Astrocyte of the cerebellum (primary cell): Measurements from ENCODE around the gene MCM3AP.

ENCODE experiments used
- DNase-seq: peaks from one replicate; pipeline ENCODE4 v3.0.0-alpha.2; 2011; ENCODE audit warnings: low read depth
- H3K4me3 ChIP-seq: 2 replicates; pipeline ENCODE4 v1.5.1; 2011; ENCODE audit warnings: mild to moderate bottlenecking, low read depth, low read length, moderate library complexity
- CTCF ChIP-seq: IDR thresholded peaks from 2 replicates; pipeline ENCODE4 v1.5.1; 2012; ENCODE audit warnings: low read length, low read depth, moderate library complexity, mild to moderate bottlenecking; ENCODE audit errors: missing control alignments
- in situ Hi-C: cut with HindIII; loops from 2 replicates; pipeline ENCODE4 v1.10.0; 2017; ENCODE audit warnings: low sequenced_read_pairs

Gene MCM3AP

GRCh38 chr21:46221664-46222435 lies 63.6 kb downstream of the MCM3AP start:
- TF ChIP-seq CTCF, result no peak
- no peak for DNase-seq
- in situ Hi-C loops, result no loop called here
- no peak overlapping the region for H3K4me3 ChIP-seq

DNA sequence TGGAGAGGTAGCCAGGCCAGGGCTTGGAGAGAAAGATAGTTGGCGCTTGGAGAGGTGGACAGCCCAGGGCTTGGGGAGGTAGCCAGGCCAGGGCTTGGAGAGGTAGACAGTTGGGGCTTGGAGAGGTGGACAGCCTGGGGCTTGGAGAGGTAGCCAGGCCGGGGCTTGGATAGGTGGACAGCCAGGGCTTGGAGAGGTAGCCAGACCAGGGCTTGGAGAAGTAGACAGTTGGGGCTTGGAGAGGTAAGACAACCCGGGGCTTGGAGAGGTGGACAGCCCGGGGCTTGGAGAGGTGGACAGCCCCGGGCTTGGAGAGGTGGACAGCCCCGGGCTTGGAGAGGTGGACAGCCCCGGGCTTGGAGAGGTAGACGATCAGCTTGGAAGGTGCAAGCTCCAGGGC lies 64.6 kb downstream of the MCM3AP start:
- in situ Hi-C loops, result no loop called here
- H3K4me3 ChIP-seq, result no peak overlapping the region
- TF ChIP-seq CTCF, result no peak
- no peak for DNase-seq

DNA sequence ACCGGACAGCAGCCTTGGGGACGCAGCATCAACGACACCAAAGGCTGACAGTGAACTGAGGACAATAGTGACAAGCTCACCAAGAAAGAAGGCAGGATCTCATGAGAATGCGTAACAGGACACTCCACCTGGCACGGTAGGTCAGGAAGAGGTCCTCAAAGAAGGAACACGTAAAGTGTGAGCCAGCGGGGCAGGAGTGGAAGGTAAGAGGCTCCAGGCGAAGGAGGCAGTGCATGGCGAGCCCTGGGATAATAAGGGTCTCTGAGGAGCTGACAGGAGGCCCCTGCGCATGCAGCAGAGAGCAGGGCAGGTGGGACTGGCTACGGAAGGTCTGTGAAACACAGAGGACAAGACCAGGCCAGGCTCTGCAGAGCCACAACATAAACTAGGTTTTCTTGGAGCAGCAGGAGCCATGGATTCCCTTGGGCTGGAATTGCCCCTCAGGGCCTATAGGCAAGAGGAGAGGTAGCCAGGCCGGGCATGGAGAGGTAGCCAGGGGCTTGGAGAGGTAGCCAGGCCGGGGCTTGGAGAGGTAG lies 65.1 kb downstream of the MCM3AP start:
- no peak overlapping the region for H3K4me3 ChIP-seq
- in situ Hi-C loops, result no loop called here
- no peak for TF ChIP-seq CTCF
- DNase-seq, result no peak

DNA sequence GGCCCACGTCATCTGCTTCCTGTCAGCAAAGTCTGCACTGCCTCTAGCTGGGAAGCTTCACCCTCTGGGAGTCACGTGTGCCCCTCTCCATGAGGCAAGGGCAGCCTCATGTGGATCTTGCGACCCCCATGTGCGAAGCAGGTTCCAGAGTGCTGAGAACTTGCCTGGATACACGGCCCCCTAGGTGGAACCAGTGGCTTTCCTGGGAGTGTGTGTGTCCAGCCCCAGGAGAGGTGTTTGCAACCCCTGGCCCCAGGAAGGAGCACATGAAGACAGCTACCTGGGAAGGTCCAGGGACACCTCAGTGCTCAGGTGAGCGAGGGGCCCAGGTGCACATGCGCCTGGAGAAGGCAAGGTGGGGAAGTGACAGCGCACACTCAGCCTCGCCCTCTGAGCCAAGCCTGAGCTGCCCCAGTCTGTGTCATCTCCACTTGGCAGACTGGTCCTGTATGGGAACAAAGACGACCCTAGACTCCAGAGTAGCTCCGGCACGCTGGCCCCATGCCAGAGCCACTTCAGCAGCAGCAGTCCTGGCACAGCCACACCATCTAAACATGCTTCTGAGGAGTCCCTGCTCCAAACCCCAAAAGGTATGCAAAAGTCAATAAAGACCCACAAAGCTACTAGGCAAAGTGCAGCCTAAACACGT lies 65.7 kb downstream of the MCM3AP start:
- DNase-seq, result no peak
- H3K4me3 ChIP-seq, result no peak overlapping the region
- TF ChIP-seq CTCF, result no peak
- in situ Hi-C loops, result no loop called here

DNA sequence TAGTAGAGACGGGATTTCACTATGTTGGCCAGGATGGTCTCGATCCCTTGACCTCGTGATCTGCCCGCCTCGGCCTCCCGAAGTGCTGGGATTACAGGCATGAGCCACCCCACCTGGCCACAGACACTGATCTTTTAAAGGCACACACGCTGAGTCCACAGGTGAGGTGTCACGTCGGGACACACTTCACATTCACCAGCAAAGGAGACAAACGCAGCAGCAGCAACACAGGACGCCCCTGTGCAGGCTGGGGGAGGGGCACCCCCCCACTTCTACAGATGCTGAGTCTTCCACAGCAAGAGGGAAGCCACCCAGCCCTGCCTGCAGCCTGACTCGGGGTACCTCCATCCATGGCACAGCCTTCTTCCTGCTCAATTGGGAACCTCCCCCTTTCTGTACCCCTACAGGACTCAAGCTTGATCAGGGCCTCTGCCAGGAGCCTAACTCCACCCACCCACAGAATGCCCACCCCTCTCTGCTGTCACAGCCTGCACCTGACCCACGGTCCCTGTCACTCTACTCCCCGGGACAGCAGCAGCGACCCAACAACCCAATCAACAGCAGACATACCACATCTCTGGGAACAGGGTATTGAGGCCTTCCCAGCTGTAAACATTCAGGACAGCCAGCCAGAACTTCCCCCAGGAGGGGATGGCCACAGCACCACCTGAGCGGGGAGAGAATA lies 66.4 kb downstream of the MCM3AP start:
- no peak for TF ChIP-seq CTCF
- in situ Hi-C loops, result no loop called here
- DNase-seq, result no peak
- no peak overlapping the region for H3K4me3 ChIP-seq

DNA sequence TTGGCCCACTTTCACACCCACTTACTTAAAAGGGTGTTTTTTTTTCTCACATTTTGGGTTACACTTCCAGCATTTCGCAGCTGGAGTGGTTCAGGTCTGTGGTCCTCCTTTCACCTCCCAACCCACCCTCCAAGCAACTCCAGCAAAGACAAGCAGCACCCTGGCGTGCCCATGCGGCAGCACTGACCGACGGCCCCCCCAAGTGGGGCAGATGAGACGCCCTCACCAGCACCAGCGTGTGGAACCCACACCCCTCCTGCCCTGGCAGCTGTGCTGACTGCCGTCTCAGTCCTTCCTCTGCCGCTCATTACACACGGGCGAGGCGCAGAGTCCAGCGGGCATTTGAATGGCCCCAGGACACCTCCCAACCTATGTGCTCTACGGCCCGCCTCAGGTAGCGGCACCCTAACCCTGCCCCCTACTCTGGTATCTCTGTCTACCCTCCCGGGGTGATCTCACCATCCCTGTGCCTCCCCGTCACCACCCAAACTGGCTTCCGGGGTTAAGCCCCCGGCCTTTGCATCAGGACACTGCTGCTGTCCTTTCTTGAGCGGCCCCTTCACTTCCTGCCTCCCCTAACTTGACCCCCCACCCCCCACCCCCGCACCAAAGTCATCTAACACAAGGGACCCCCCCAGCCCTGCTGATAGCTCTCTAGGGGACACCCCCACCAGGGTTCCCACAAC lies 67.8 kb downstream of the MCM3AP start:
- no peak for DNase-seq
- in situ Hi-C loops, result no loop called here
- no peak for TF ChIP-seq CTCF
- no peak overlapping the region for H3K4me3 ChIP-seq
